ENCODE measurements around the gene OR6X1. TPM values are rescaled to one million over a fixed set of nuclear protein-coding genes. Genes with fewer than 3 reads are reported as not detected.

OR6X1 gene
- not detected in 2 replicates for total RNA-seq
- long read RNA-seq, result 0 reads

- no peak for TF ChIP-seq CTCF (IDR thresholded peaks at IDR 0.05)
- Mint-ChIP-seq H3K9me3 (ENCODE audit: unreplicated experiment) (no peaks in the 10 kb centered on the region), H3K4me1 (ENCODE audit: unreplicated experiment) (no peaks in the 10 kb centered on the region), H3K27me3 (ENCODE audit: unreplicated experiment) (peaks cover 41% of the 10 kb centered on the region), H3K4me3 (ENCODE audit: unreplicated experiment) (no peak within 1 kb of the TSS), H3K27ac (ENCODE audit: unreplicated experiment) (no peak within 1 kb of the TSS), H3K36me3 (ENCODE audit: unreplicated experiment) (no peaks in the 10 kb centered on the region)
- no peak for DNase-seq (ENCODE audit: extremely low spot score, unreplicated experiment)
Measured at GRCh38 chr11:123754101-123754568, at the start of gene OR6X1. Gene OR6X1, minus strand, starts transcription at chr11:123754518. Its CDS starts 0 bp downstream, at chr11:123754518.

DNA sequence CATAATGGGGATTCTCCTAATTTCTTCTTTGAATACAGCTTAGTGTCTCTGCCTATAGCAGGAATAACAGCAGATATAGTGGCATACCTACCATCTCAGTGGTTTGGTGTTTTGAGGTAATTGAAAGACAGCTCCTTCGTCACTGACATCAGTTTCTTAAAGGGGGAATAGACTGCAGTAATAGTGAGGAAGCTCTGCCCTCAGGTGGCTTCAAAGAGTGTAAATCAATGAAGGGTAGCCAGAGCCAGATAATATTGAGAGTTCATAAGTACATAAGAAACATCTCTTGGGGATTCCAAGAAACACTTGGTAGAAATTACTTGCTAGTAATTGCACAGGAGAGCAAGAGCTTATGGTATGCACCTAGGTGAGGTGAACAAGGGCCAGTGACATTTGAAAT lies 47.4 kb upstream of the OR6X1 start:
- Mint-ChIP-seq H3K27ac (ENCODE audit: unreplicated experiment) (no peak overlapping the region), H3K36me3 (ENCODE audit: unreplicated experiment) (no peaks in the 10 kb centered on the region), H3K4me3 (ENCODE audit: unreplicated experiment) (no peak overlapping the region), H3K9me3 (ENCODE audit: unreplicated experiment) (no peaks in the 10 kb centered on the region), H3K27me3 (ENCODE audit: unreplicated experiment) (no peaks in the 10 kb centered on the region), H3K4me1 (ENCODE audit: unreplicated experiment) (no peaks in the 10 kb centered on the region)
- no peak for TF ChIP-seq CTCF (IDR thresholded peaks at IDR 0.05)
- DNase-seq (ENCODE audit: extremely low spot score, unreplicated experiment), result no peak

GRCh38 chr11:123800036-123800435 lies 45.7 kb upstream of the OR6X1 start:
- no peak for TF ChIP-seq CTCF (IDR thresholded peaks at IDR 0.05)
- Mint-ChIP-seq H3K27me3 (ENCODE audit: unreplicated experiment) (no peaks in the 10 kb centered on the region), H3K27ac (ENCODE audit: unreplicated experiment) (no peak overlapping the region), H3K4me3 (ENCODE audit: unreplicated experiment) (no peak overlapping the region), H3K36me3 (ENCODE audit: unreplicated experiment) (no peaks in the 10 kb centered on the region), H3K4me1 (ENCODE audit: unreplicated experiment) (no peaks in the 10 kb centered on the region), H3K9me3 (ENCODE audit: unreplicated experiment) (peaks cover under 1% of the 10 kb centered on the region)
- DNase-seq (ENCODE audit: extremely low spot score, unreplicated experiment), result no peak

GRCh38 chr11:123799438-123799837 lies 45.1 kb upstream of the OR6X1 start:
- Mint-ChIP-seq H3K27ac (ENCODE audit: unreplicated experiment) (no peak overlapping the region), H3K4me1 (ENCODE audit: unreplicated experiment) (no peaks in the 10 kb centered on the region), H3K27me3 (ENCODE audit: unreplicated experiment) (no peaks in the 10 kb centered on the region), H3K36me3 (ENCODE audit: unreplicated experiment) (no peaks in the 10 kb centered on the region), H3K9me3 (ENCODE audit: unreplicated experiment) (peaks cover 5% of the 10 kb centered on the region), H3K4me3 (ENCODE audit: unreplicated experiment) (no peak overlapping the region)
- TF ChIP-seq CTCF (IDR thresholded peaks at IDR 0.05), result no peak
- DNase-seq (ENCODE audit: extremely low spot score, unreplicated experiment), result no peak

- no peak for TF ChIP-seq CTCF (IDR thresholded peaks at IDR 0.05)
- H3K27me3 Mint-ChIP-seq (ENCODE audit: unreplicated experiment), result no peaks in the 10 kb centered on the region
- H3K4me3 Mint-ChIP-seq (ENCODE audit: unreplicated experiment), result no peak overlapping the region
- no peak overlapping the region for H3K27ac Mint-ChIP-seq (ENCODE audit: unreplicated experiment)
- no peaks in the 10 kb centered on the region for H3K4me1 Mint-ChIP-seq (ENCODE audit: unreplicated experiment)
- DNase-seq (ENCODE audit: extremely low spot score, unreplicated experiment), result no peak
- peaks cover 5% of the 10 kb centered on the region for H3K9me3 Mint-ChIP-seq (ENCODE audit: unreplicated experiment)
- H3K36me3 Mint-ChIP-seq (ENCODE audit: unreplicated experiment), result no peaks in the 10 kb centered on the region
Measured at GRCh38 chr11:123798513-123799252, 44.4 kb upstream of the OR6X1 start.
